ENCODE measurements around the gene PLOD1.

DNA sequence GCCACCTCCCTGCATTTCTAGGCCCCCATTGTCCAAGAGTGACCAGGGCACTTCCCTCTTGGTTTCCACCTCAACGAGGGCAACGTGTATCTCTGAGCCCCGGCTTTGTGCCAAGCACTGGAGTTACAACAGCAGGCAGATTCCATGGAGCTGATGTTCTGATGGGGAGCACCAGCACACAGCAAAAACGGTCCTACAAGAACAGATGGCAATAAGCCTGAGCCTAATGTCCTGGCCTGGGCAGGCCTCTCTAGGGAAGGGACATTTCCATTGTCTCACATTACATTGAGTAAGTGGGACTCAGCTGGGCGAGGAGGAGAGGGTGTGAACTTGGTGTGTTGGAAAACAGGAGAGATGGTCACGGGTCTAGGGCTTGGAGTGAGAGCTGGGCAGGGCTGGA, 48.6 kb upstream of the PLOD1 start:
- TF ChIP-seq CTCF (IDR thresholded peaks at IDR 0.05) = no peak
- no peak for TF ChIP-seq TCF7L2 (IDR thresholded peaks at IDR 0.05; ENCODE audit: low read depth, low read length)
- TF ChIP-seq REST (IDR thresholded peaks at IDR 0.05; ENCODE audit: insufficient read depth in 1 of 2, low read depth in 2 of 2, low read length in 1 of 2) = no peak

Measured in Panc1 (cell line).